ENCODE results near the gene ERAP2. TPM values are rescaled to one million over a fixed set of nuclear protein-coding genes. Genes with fewer than 3 reads are reported as not detected.

ERAP2 gene
- total RNA-seq, 1 donor from 2014 or later, result 1.5 TPM

- Mint-ChIP-seq H3K36me3 (peaks cover 3% of the 10 kb centered on the region), H3K4me3 (no peak overlapping the region), H3K4me1 (ENCODE audit: unreplicated experiment) (peaks cover 6% of the 10 kb centered on the region), H3K27ac (no peak overlapping the region), H3K9me3 (peaks cover 7% of the 10 kb centered on the region), H3K27me3 (no peaks in the 10 kb centered on the region)
- no peak for DNase-seq (ENCODE audit: extremely low spot score, unreplicated experiment)
- no peak for TF ChIP-seq CTCF (conservative IDR thresholded peaks at IDR 0.05)
Observed at GRCh38 chr5:96851312-96852062, 24.8 kb upstream of the ERAP2 start.

- no peaks in the 10 kb centered on the region for H3K27me3 Mint-ChIP-seq
Observed at GRCh38 chr5:96852759-96853158, 23.5 kb upstream of the ERAP2 start.

GRCh38 chr5:96854067-96854466, 22.2 kb upstream of the ERAP2 start:
- DNase-seq (ENCODE audit: extremely low spot score, unreplicated experiment), result no peak
- H3K4me1 Mint-ChIP-seq (ENCODE audit: unreplicated experiment), result peaks cover 8% of the 10 kb centered on the region
- no peak for TF ChIP-seq CTCF (conservative IDR thresholded peaks at IDR 0.05)
- H3K27ac Mint-ChIP-seq, result no peak overlapping the region
- no peak overlapping the region for H3K4me3 Mint-ChIP-seq
- no peaks in the 10 kb centered on the region for H3K36me3 Mint-ChIP-seq
- H3K9me3 Mint-ChIP-seq, result no peaks in the 10 kb centered on the region
- H3K27me3 Mint-ChIP-seq, result no peaks in the 10 kb centered on the region

More at GRCh38 chr5:96852759-96853158, 23.5 kb upstream of the ERAP2 start:
- DNase-seq (ENCODE audit: extremely low spot score, unreplicated experiment), result no peak
- Mint-ChIP-seq H3K9me3 (peaks cover 7% of the 10 kb centered on the region), H3K4me3 (no peak overlapping the region), H3K4me1 (ENCODE audit: unreplicated experiment) (peaks cover 8% of the 10 kb centered on the region), H3K36me3 (peaks cover 3% of the 10 kb centered on the region), H3K27ac (no peak overlapping the region)
- no peak for TF ChIP-seq CTCF (conservative IDR thresholded peaks at IDR 0.05)

GRCh38 chr5:96855031-96855872, 21.0 kb upstream of the ERAP2 start:
- no peak for TF ChIP-seq CTCF (conservative IDR thresholded peaks at IDR 0.05)
- Mint-ChIP-seq H3K36me3 (no peaks in the 10 kb centered on the region), H3K27me3 (no peaks in the 10 kb centered on the region), H3K27ac (no peak overlapping the region), H3K9me3 (no peaks in the 10 kb centered on the region), H3K4me1 (ENCODE audit: unreplicated experiment) (peaks cover 8% of the 10 kb centered on the region), H3K4me3 (no peak overlapping the region)
- DNase-seq (ENCODE audit: extremely low spot score, unreplicated experiment), result no peak

- peaks cover 8% of the 10 kb centered on the region for H3K4me1 Mint-ChIP-seq (ENCODE audit: unreplicated experiment)
- H3K27me3 Mint-ChIP-seq, result no peaks in the 10 kb centered on the region
- no peak overlapping the region for H3K4me3 Mint-ChIP-seq
- no peaks in the 10 kb centered on the region for H3K9me3 Mint-ChIP-seq
- H3K36me3 Mint-ChIP-seq, result no peaks in the 10 kb centered on the region
- H3K27ac Mint-ChIP-seq, result no peak overlapping the region
- DNase-seq (ENCODE audit: extremely low spot score, unreplicated experiment), result no peak
- TF ChIP-seq CTCF (conservative IDR thresholded peaks at IDR 0.05), result no peak
Observed at GRCh38 chr5:96856371-96856770, 19.9 kb upstream of the ERAP2 start.
